ENCODE results near the gene SLC48A1. TPM values are rescaled to one million over a fixed set of nuclear protein-coding genes. Genes with fewer than 3 reads are reported as not detected.

SLC48A1 gene
- total and polyA plus RNA-seq, 7 donors = 12.7 to 28.7 (median 23.5) TPM

DNA sequence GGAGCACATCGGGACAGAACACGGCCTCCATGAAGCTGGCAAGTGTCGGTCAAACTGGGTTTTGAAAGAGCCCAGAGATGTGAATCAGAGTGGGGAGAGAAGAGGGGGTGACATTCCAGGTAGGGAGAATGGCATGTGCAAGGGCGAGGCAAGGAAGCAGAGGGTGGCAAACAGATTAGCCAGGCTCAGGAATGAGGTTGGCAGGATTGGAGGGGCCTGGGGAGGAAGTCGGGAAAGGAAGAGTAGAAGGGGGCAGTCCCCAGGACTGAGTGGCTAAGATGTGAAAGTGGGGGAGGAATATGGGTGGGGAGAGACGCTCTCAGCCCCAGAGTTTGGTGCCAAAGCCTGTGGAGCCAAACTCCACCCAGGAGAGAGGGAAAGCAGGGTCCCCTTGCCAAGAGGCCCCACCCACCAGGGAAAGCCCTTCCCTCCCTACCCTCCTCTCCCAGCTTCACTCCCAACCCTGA is 52.2 kb downstream of the SLC48A1 start:
- DNase-seq (peak; percentile 75 to 80), ATAC-seq (no peak)
- H3K36me3 ChIP-seq (ENCODE audit: insufficient read depth in 1 of 2, low read depth in 1 of 2) = no peaks in the 10 kb centered on the region
- TF ChIP-seq, protein P1, sequence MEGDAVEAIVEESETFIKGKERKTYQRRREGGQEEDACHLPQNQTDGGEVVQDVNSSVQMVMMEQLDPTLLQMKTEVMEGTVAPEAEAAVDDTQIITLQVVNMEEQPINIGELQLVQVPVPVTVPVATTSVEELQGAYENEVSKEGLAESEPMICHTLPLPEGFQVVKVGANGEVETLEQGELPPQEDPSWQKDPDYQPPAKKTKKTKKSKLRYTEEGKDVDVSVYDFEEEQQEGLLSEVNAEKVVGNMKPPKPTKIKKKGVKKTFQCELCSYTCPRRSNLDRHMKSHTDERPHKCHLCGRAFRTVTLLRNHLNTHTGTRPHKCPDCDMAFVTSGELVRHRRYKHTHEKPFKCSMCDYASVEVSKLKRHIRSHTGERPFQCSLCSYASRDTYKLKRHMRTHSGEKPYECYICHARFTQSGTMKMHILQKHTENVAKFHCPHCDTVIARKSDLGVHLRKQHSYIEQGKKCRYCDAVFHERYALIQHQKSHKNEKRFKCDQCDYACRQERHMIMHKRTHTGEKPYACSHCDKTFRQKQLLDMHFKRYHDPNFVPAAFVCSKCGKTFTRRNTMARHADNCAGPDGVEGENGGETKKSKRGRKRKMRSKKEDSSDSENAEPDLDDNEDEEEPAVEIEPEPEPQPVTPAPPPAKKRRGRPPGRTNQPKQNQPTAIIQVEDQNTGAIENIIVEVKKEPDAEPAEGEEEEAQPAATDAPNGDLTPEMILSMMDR (IDR thresholded peaks at IDR 0.05) = no peak
- peaks cover 47% of the 10 kb centered on the region for H3K4me1 ChIP-seq
- no peaks in the 10 kb centered on the region for H3K9me3 ChIP-seq
- peak overlapping the region; percentile 47 for H3K27ac ChIP-seq
- H3K4me3 ChIP-seq = no peak overlapping the region
- H3K27me3 ChIP-seq (ENCODE audit: insufficient read depth in 3 of 3, low read length in 2 of 3) = no peaks in the 10 kb centered on the region
- WGBS, 3 donors = 58 to 68% (median 67%) methylated on average over 5 to 6 of the region's 6 CpGs
- intact Hi-C loops (cut with DNase I) = no loop called here

DNA sequence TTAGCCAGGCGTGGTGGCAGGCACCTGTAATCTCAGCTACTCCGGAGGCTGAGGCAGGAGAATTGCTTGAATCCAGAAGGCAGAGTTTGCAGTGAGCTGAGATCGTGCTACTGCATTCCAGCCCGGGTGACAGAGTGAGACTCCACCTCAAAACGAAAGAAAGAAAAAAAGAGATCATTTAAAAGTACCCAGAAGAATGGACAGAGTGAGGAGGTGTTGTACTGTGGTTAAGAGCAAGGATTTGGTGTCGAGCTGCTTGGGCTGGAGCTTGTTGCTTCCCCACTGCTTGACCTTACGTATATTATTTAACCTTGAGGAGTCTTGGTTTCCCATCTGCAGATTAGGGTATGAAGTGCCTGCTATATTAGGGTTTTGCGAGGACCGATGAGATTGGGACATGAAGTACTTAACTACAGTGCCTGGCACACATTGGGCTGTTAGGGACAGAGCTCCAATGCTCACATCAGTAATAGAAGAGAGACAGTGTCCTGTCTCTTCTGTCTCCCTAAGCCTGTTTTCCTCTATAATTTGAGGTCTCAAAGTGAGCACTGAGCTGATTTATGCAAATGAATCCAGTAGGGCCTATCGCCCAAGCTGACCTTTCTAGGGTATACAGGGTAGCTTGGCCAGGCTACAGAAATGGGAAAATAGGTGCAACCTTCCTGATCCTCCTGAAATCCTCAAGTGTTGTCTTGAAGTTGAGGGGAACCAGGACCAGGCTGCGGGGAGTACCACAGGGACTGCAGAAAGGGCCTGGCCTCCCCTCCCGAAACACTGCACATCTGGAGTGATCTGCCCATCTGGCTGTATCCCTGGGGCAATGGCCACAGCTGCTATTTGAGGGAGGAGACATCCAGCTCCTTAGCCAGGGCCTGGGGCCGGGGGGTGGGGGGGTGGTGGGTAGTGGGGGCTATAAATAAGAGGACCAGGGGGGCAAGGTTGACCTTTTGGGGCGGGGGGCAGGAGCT is 55.3 kb downstream of the SLC48A1 start:
- Histone ChIP-seq H3K27ac (peak overlapping the region; percentile 75), H3K9me3 (no peaks in the 10 kb centered on the region), H3K27me3 (ENCODE audit: insufficient read depth in 3 of 3, low read length in 2 of 3) (no peaks in the 10 kb centered on the region), H3K4me1 (peaks cover 28% of the 10 kb centered on the region), H3K36me3 (ENCODE audit: insufficient read depth in 1 of 2, low read depth in 1 of 2) (no peaks in the 10 kb centered on the region), H3K4me3 (no peak overlapping the region)
- DNase-seq (peak in 1 of 2 donors; percentile 77), ATAC-seq (peak in 3 of 4 donors; percentile 40 to 68 (median 41))
- WGBS, 3 donors = 56 to 69% (median 61%) methylated on average over 13 to 14 of the region's 14 CpGs
- TF ChIP-seq, protein P1 (IDR thresholded peaks at IDR 0.05) = no peak
- intact Hi-C loops (cut with DNase I) = no loop called here

GRCh38 chr12:47828976-47829482 is 56.0 kb downstream of the SLC48A1 start:
- H3K9me3 ChIP-seq = no peaks in the 10 kb centered on the region
- H3K27me3 ChIP-seq (ENCODE audit: insufficient read depth in 3 of 3, low read length in 2 of 3) = no peaks in the 10 kb centered on the region
- ATAC-seq = peak; percentile 31 to 78 (median 63)
- intact Hi-C loops (cut with DNase I) = no loop called here
- H3K4me3 ChIP-seq = no peak overlapping the region
- H3K27ac ChIP-seq = peak overlapping the region; percentile 75
- H3K36me3 ChIP-seq (ENCODE audit: insufficient read depth in 1 of 2, low read depth in 1 of 2) = no peaks in the 10 kb centered on the region
- WGBS, 3 donors = 40 to 50% (median 47%) methylated on average over 7 of the region's 7 CpGs
- H3K4me1 ChIP-seq = peaks cover 23% of the 10 kb centered on the region
- TF ChIP-seq, protein P1 (IDR thresholded peaks at IDR 0.05) = no peak
- DNase-seq = peak; percentile 83 to 87

DNA sequence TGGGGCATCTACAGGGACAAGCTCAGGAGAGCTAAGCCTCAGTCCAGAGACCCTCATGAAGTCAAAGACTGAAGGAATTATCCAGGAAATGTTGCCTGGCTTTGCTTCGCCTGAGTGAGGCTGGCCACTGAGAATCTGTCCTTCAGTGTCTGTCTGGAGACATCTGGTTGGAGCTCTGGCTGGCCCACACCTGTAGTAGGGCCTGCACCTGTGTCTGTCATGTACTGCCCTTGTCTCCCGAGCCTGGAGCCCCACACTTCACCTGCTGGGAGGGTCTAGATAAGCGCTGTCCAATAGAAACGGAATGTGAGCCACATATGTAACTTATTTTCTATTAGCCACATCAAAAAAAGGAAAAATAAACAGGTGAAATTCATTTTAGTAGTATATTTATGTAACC is 56.5 kb downstream of the SLC48A1 start:
- Histone ChIP-seq H3K4me3 (no peak overlapping the region), H3K4me1 (peaks cover 23% of the 10 kb centered on the region), H3K27ac (peak overlapping the region; percentile 75), H3K27me3 (ENCODE audit: insufficient read depth in 3 of 3, low read length in 2 of 3) (no peaks in the 10 kb centered on the region), H3K9me3 (no peaks in the 10 kb centered on the region), H3K36me3 (ENCODE audit: insufficient read depth in 1 of 2, low read depth in 1 of 2) (no peaks in the 10 kb centered on the region)
- TF ChIP-seq, protein P1 (IDR thresholded peaks at IDR 0.05) = no peak
- intact Hi-C loops (cut with DNase I) = no loop called here
- DNase-seq = no peak
- peak in 2 of 4 donors; percentile 38 to 50 for ATAC-seq
- 32 to 93% (median 55%) methylated on average over 4 of the region's 4 CpGs for WGBS, 3 donors

Other genes with a start within 250 kb of the SLC48A1 start
- 10 to 100 TPM; 24.1 to 28.5 (median 27.4) TPM for gene RPAP3, start 67.2 kb upstream of the SLC48A1 start, total RNA-seq
- 10 to 100 TPM; 18.8 to 43.2 (median 20.9) TPM for gene RPAP3, start 67.2 kb upstream of the SLC48A1 start, polyA plus RNA-seq
- gene ENDOU, start 47.7 kb upstream of the SLC48A1 start, total RNA-seq = under 1 TPM in 2 of 4 donors, not detected in 2; 0.13 to 0.15 TPM
- under 1 TPM in 2 of 3 donors, not detected in 1; 0.25 to 0.82 TPM for gene ENDOU, start 47.7 kb upstream of the SLC48A1 start, polyA plus RNA-seq
- gene RAPGEF3, start 14.4 kb upstream of the SLC48A1 start, total RNA-seq = 10 to 100 TPM in 2 of 4 donors, 1 to 10 TPM in 2; 5.1 to 28.8 (median 11.7) TPM
- gene RAPGEF3, start 14.4 kb upstream of the SLC48A1 start, polyA plus RNA-seq = 10 to 100 TPM; 11.7 to 29.9 (median 15.0) TPM
- gene HDAC7, start 46.7 kb downstream of the SLC48A1 start, total RNA-seq = 10 to 100 TPM; 21.4 to 27.8 (median 23.5) TPM
- gene HDAC7, start 46.7 kb downstream of the SLC48A1 start, polyA plus RNA-seq = 10 to 100 TPM; 11.0 to 25.2 (median 13.6) TPM
- gene VDR, start 131.8 kb downstream of the SLC48A1 start, total RNA-seq = 1 to 10 TPM; 2.5 to 6.1 (median 4.5) TPM
- gene VDR, start 131.8 kb downstream of the SLC48A1 start, polyA plus RNA-seq = 1 to 10 TPM in 1 of 3 donors, under 1 TPM in 2; 0.62 to 3.0 (median 0.74) TPM
- 10 to 100 TPM in 3 of 4 donors, 1 to 10 TPM in 1; 7.7 to 15.8 (median 12.6) TPM for gene TMEM106C, start 190.4 kb downstream of the SLC48A1 start, total RNA-seq
- 10 to 100 TPM; 14.3 to 33.4 (median 14.7) TPM for gene TMEM106C, start 190.4 kb downstream of the SLC48A1 start, polyA plus RNA-seq
- under 1 TPM in 1 of 4 donors, not detected in 3; 0.06 TPM for gene COL2A1, start 231.2 kb downstream of the SLC48A1 start, total RNA-seq
- gene COL2A1, start 231.2 kb downstream of the SLC48A1 start, polyA plus RNA-seq = under 1 TPM in 2 of 3 donors, not detected in 1; 0.07 to 0.41 TPM

Measured in psoas muscle (tissue), 8 donors.